ENCODE results near the gene OBSL1. TPM values are rescaled to one million over a fixed set of nuclear protein-coding genes. Genes with fewer than 3 reads are reported as not detected.

The OBSL1 gene
- 0.26 and 0.47 TPM in 2 replicates for total RNA-seq

DNA sequence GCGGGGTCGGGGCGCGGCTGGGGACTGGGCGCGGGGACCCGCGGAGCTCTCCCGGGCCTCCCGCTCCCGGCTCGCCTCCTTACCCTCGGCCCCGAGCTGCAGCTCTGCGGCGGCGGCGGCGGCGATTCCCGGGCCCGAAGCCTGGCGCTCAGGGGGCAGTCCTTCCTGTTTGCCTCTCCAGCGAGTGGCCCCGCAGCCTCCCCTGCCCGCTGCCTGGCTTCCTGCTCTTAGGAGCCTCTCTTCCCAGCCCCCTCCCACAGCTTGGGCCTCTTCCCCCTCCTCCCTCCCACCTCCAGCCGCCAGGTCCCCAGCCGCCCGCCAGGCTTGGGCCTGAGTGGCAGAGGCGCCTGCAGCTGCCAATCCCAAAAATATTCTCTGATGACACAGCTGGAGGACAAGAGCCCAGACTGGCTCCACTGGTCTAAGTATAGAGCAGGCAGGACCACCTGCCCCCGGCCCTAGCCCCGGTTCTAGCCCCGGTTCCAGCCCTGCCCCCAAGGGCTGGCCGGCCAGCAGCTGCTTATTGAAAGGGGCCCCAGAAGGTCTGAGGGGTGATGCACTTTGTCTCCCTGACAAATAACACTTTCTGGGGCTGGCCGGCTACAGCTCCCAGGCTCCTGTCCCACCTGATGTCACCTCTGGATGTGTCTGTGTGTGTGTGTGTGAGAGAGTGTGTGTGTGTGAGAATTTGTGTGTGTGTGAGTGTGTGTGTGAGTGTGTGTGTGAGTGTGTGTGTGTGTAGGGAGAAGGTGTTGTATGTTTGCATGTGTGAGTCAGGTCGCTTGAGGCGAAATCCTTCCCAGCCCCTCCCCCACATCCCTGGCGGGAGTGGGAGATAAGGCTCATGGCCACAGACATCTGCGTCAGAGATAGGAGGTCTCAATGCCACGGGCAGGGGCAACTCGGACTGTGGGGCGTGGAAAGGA, at the start of gene OBSL1:
TSS of gene OBSL1 (minus strand) at position 229 of the 926 bp plus-strand sequence. CDS start 307 bp downstream, outside the sequence.
- peaks cover 45% of the 10 kb centered on the region for H3K27me3 Mint-ChIP-seq
- DNase-seq: no peak
- no peaks in the 10 kb centered on the region for H3K9me3 Mint-ChIP-seq
- peak within 1 kb of the TSS; percentile 41 for H3K4me3 Mint-ChIP-seq
- no peak within 1 kb of the TSS for H3K27ac Mint-ChIP-seq
- H3K4me1 Mint-ChIP-seq: no peaks in the 10 kb centered on the region
- intact Hi-C loops (cut with micrococcal nuclease): no loop called here
- H3K36me3 Mint-ChIP-seq (ENCODE audit: low read depth): no peaks in the 10 kb centered on the region

- H3K4me1 Mint-ChIP-seq: no peaks in the 10 kb centered on the region
- H3K27me3 Mint-ChIP-seq: peaks cover 22% of the 10 kb centered on the region
- no peak for DNase-seq
- no peaks in the 10 kb centered on the region for H3K9me3 Mint-ChIP-seq
- intact Hi-C loops (cut with micrococcal nuclease): no loop called here
- no peak overlapping the region for H3K4me3 Mint-ChIP-seq
- no peak overlapping the region for H3K27ac Mint-ChIP-seq
- H3K36me3 Mint-ChIP-seq (ENCODE audit: low read depth): no peaks in the 10 kb centered on the region
Observed at GRCh38 chr2:219620546-219620945, 49.2 kb upstream of the OBSL1 start.

DNA sequence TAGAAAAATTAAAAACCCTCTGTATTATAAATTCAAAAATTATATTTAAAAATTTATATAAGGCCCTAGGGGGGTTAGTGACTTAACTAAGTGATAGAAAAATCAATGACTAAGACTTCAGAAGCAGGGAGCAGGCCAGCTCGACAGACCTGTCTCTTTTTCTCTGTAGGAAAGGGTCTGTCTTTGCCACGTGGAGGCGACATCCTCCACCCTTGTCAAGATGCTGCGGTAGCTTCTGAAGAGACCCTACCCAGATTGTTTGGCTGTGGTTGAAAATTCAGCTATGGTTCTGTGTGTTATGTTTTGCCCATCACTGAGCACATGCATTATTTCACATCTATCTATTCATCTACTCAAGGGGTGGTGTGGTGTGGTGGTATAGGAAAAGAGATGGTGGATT, 47.9 kb upstream of the OBSL1 start:
- no peak overlapping the region for H3K27ac Mint-ChIP-seq
- H3K36me3 Mint-ChIP-seq (ENCODE audit: low read depth): peaks cover 11% of the 10 kb centered on the region
- H3K4me3 Mint-ChIP-seq: no peak overlapping the region
- peaks cover 20% of the 10 kb centered on the region for H3K27me3 Mint-ChIP-seq
- H3K9me3 Mint-ChIP-seq: no peaks in the 10 kb centered on the region
- no peak for DNase-seq
- no peaks in the 10 kb centered on the region for H3K4me1 Mint-ChIP-seq
- intact Hi-C loops (cut with micrococcal nuclease): no loop called here

DNA sequence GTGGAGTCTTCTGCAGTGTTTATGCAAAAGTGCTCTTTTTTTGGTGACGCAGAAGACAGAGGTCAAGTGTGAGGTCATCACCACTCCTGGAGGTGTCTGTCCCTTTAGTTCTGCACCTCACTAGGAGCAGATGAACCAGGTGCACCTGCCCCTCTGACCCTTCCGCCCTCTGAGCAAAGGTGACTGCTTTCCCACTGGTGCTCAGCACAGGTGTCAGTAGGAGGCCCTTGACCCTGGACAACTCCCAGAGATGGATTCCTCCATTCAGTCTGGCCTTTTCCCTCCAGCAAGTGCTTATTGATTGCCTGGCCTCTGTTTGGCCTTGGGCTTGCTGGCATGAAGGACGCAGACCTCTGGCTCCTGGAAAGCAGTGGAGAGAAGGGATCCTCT, 47.4 kb upstream of the OBSL1 start:
- H3K27ac Mint-ChIP-seq: no peak overlapping the region
- H3K27me3 Mint-ChIP-seq: peaks cover 15% of the 10 kb centered on the region
- no peak for DNase-seq
- intact Hi-C loops (cut with micrococcal nuclease): no loop called here
- H3K4me1 Mint-ChIP-seq: no peaks in the 10 kb centered on the region
- H3K36me3 Mint-ChIP-seq (ENCODE audit: low read depth): peaks cover 11% of the 10 kb centered on the region
- H3K9me3 Mint-ChIP-seq: no peaks in the 10 kb centered on the region
- no peak overlapping the region for H3K4me3 Mint-ChIP-seq

DNA sequence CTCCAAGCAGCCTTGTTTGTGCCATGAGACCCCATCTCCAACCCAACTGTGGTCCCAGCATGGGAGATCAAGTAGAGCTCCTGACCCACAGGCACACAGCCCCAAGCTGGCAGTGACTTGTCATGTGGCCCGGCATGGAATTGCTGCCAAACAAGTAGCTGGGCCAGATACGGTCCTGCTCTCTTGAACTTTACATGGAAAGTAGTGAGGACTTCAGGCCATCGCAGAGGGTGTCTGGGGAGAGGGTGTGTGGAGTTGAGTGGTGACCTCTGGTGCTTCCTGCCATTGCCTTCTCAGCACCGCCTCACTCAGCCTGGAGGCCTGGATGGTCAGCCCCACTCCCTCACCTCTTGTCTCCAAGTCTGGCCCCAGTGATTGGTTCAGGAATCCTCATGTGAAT, 45.2 kb upstream of the OBSL1 start:
- H3K4me3 Mint-ChIP-seq: no peak overlapping the region
- peaks cover 2% of the 10 kb centered on the region for H3K27me3 Mint-ChIP-seq
- no peaks in the 10 kb centered on the region for H3K9me3 Mint-ChIP-seq
- H3K4me1 Mint-ChIP-seq: peaks cover 5% of the 10 kb centered on the region
- no peak overlapping the region for H3K27ac Mint-ChIP-seq
- intact Hi-C loops (cut with micrococcal nuclease): no loop called here
- DNase-seq: no peak
- peaks cover 11% of the 10 kb centered on the region for H3K36me3 Mint-ChIP-seq (ENCODE audit: low read depth)

DNA sequence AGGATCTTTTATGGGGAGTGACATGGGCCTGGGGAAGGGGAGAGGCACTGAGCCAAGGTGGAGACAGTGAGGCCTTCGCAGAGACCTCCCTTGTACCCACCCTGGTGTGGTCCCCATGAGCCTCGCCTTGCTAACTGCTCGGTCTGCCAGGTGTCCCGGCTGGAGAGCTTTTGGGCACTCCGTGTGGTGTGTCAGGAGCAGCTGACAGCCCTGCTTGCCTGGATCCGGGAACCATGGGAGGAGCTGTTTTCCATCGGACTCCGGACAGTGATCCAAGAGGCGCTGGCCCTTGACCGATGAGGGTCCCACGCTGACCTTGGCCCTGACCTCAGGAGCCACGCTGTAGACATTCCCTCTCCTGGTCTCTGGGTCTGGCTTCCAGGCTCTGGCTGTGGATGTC, 44.6 kb upstream of the OBSL1 start:
- Mint-ChIP-seq H3K4me3 (no peak overlapping the region), H3K27ac (no peak overlapping the region), H3K36me3 (ENCODE audit: low read depth) (peaks cover 14% of the 10 kb centered on the region), H3K9me3 (no peaks in the 10 kb centered on the region), H3K27me3 (no peaks in the 10 kb centered on the region), H3K4me1 (peaks cover 5% of the 10 kb centered on the region)
- intact Hi-C loops (cut with micrococcal nuclease): no loop called here
- DNase-seq: no peak

- H3K36me3 Mint-ChIP-seq (ENCODE audit: low read depth): peaks cover 14% of the 10 kb centered on the region
Observed at GRCh38 chr2:219615036-219615435, 43.7 kb upstream of the OBSL1 start.

DNA sequence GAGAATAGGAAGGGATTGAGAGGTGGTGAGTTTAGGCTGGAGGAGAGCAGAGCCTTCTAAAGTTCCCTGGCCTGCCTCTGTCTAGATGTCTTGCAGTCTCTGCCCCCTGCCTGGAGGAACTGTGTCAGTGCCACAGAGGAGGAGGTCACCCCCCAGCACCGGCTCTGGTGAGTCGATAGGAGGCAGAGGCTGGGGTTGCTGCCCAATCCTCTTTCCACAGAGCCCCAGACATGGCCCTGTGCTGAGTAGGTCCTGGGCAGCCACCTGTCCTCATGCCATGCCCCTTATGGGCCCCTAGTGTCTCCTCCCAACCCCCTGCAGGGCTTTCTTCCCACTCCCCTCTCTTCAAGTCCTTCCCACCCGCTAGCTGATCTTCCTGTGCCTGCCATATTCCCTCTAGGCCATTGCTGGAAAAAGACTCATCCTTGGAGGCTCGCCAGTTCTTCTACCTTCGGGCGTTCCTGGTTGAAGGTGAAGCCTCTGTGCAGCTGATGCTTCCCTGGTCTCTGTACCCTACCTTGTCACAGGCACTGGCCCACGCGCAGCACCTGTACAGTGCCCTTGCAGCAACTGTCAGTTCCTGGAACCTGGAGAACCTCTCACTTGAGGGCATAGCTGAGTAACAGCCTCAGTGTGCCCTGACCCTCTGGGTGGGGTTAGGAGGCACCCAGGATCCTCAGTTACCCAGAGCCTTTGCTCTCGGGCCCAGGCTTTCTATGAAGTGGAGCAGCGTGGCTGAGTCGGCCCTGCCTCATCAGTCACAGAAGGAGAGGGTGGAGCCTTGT, 42.9 kb upstream of the OBSL1 start:
- DNase-seq: no peak
- no peak overlapping the region for H3K4me3 Mint-ChIP-seq
- H3K27me3 Mint-ChIP-seq: no peaks in the 10 kb centered on the region
- intact Hi-C loops (cut with micrococcal nuclease): no loop called here
- H3K36me3 Mint-ChIP-seq (ENCODE audit: low read depth): peaks cover 14% of the 10 kb centered on the region
- H3K4me1 Mint-ChIP-seq: peaks cover 5% of the 10 kb centered on the region
- H3K9me3 Mint-ChIP-seq: no peaks in the 10 kb centered on the region
- no peak overlapping the region for H3K27ac Mint-ChIP-seq

More at GRCh38 chr2:219615036-219615435, 43.7 kb upstream of the OBSL1 start:
- no peak for DNase-seq
- Mint-ChIP-seq H3K4me3 (no peak overlapping the region), H3K9me3 (no peaks in the 10 kb centered on the region), H3K27ac (no peak overlapping the region), H3K27me3 (no peaks in the 10 kb centered on the region), H3K4me1 (peaks cover 5% of the 10 kb centered on the region)
- intact Hi-C loops (cut with micrococcal nuclease): no loop called here

DNA sequence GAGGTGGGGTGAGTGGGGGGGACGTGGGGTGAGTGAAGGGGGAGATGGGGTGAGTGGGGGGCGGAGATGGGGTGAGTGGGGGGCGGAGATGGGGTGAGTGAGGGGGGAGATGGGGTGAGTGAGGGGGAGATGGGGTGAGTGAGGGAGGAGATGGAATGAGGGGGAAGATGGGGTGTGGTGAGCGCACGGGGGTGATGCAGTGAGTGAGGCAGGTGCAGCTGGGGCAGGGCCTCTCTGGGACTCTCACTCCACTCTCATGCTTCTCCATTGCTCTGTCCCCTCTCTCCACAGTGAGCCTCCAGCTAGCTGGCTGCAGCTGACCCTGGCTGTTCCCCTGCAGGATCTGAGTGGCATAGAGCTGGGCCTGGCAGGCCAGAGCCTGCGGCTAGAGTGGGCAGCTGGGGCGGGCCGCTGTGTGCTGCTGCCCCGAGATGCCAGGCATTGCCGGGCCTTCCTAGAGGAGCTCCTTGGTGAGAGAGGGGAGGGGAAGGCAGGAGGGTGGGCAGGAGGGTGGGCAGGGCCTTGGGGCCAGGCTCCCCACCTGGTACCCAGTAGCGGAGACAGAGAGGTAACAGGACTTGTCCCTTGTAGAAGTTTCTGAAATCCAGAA, 42.2 kb upstream of the OBSL1 start:
- Mint-ChIP-seq H3K36me3 (ENCODE audit: low read depth) (peaks cover 14% of the 10 kb centered on the region), H3K27ac (no peak overlapping the region), H3K4me1 (peaks cover 5% of the 10 kb centered on the region), H3K4me3 (no peak overlapping the region), H3K9me3 (no peaks in the 10 kb centered on the region), H3K27me3 (no peaks in the 10 kb centered on the region)
- intact Hi-C loops (cut with micrococcal nuclease): no loop called here
- no peak for DNase-seq

- intact Hi-C loops (cut with micrococcal nuclease): no loop called here
- H3K36me3 Mint-ChIP-seq (ENCODE audit: low read depth): peaks cover 17% of the 10 kb centered on the region
- no peak for DNase-seq
- H3K27me3 Mint-ChIP-seq: no peaks in the 10 kb centered on the region
- H3K27ac Mint-ChIP-seq: no peak overlapping the region
- peaks cover 5% of the 10 kb centered on the region for H3K4me1 Mint-ChIP-seq
- H3K4me3 Mint-ChIP-seq: no peak overlapping the region
- H3K9me3 Mint-ChIP-seq: no peaks in the 10 kb centered on the region
Observed at GRCh38 chr2:219612577-219613286, 41.4 kb upstream of the OBSL1 start.

DNA sequence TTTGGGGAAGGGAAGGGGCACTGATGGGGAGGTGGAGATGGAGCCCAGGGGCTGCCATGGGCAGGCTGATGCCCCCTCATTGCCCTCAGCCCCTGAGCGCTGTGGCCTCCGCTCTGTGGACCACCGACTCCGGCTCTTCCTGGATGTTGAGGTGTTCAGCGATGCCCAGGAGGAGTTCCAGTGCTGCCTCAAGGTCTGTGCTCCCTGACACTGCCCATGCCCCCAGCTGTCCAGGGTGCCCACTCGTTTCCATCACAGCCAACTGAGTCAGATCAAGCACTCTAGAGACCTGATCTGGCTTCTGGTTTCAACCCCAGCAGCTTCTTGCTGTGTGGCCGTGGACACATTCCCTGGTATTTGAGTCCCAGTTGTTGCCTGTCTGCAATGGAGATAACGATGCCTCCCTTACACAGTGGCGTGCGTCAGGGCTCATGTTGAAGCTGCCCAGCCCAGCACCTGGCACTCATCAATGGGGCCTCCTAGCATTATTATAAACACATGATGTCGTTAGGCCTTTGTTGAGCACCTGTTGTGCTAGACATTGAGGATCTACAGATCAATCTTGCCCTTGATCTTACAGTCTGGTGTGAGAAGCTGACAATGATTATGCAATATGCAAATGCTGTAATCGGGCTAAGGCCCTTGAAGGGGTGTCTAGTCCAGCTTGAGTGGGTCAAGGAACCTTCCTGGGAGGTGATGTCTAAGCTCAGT, 40.7 kb upstream of the OBSL1 start:
- Mint-ChIP-seq H3K4me3 (no peak overlapping the region), H3K36me3 (ENCODE audit: low read depth) (peaks cover 22% of the 10 kb centered on the region), H3K4me1 (peaks cover 5% of the 10 kb centered on the region), H3K27ac (no peak overlapping the region), H3K27me3 (no peaks in the 10 kb centered on the region), H3K9me3 (no peaks in the 10 kb centered on the region)
- intact Hi-C loops (cut with micrococcal nuclease): no loop called here
- DNase-seq: no peak

GRCh38 chr2:219611306-219611705, 40.0 kb upstream of the OBSL1 start:
- no peak overlapping the region for H3K4me3 Mint-ChIP-seq
- no peaks in the 10 kb centered on the region for H3K27me3 Mint-ChIP-seq
- DNase-seq: no peak
- H3K4me1 Mint-ChIP-seq: peaks cover 5% of the 10 kb centered on the region
- H3K27ac Mint-ChIP-seq: no peak overlapping the region
- intact Hi-C loops (cut with micrococcal nuclease): no loop called here
- H3K36me3 Mint-ChIP-seq (ENCODE audit: low read depth): peaks cover 22% of the 10 kb centered on the region
- no peaks in the 10 kb centered on the region for H3K9me3 Mint-ChIP-seq

DNA sequence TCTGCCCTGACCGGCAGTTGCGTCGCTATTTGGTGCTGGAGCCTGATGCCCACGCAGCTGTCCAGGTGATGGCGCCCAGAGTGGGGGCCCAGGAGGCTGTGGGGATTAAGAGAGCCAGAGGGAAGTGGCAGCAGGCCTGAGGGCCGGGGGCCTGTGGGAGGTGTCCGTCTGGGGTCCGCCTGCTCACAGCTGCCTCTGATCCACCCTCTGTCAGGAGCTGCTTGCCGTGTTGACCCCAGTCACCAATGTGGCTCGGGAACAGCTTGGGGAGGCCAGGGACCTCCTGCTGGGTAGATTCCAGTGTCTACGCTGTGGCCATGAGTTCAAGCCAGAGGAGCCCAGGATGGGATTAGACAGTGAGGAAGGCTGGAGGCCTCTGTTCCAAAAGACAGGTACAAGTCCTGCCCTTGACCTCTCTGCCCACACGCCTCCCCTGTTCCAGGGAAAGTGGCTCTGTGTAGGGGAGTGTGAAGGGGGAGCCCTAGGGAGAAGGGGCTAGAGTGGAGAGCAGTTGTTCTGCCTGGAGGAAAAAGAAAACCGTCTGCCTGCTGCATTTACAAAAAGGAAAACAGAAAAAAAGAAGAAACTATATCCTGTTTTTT, 37.9 kb upstream of the OBSL1 start:
- no peaks in the 10 kb centered on the region for H3K27me3 Mint-ChIP-seq
- no peak for DNase-seq
- peaks cover 19% of the 10 kb centered on the region for H3K36me3 Mint-ChIP-seq (ENCODE audit: low read depth)
- H3K9me3 Mint-ChIP-seq: no peaks in the 10 kb centered on the region
- H3K27ac Mint-ChIP-seq: no peak overlapping the region
- peaks cover 5% of the 10 kb centered on the region for H3K4me1 Mint-ChIP-seq
- intact Hi-C loops (cut with micrococcal nuclease): no loop called here
- H3K4me3 Mint-ChIP-seq: no peak overlapping the region

All from activated CD4-positive, alpha-beta T cell treated with anti-CD3 and anti-CD28 coated beads, Interleukin-2, amount 10 ng/mL, durations not matched to agents 24 days and 14 days (primary cell).